Left lung (tissue), 10 donors: ENCODE results near the gene DDX42. TPM values are rescaled to one million over a fixed set of nuclear protein-coding genes. Genes with fewer than 3 reads are reported as not detected.
"Not testable (repeated sequence)": the region's sequence is repeated elsewhere in the genome, so short reads cannot be mapped to it uniquely, and the experiment has no call there.

Experiments
- ATAC-seq: fragments of 200-7000 bp; cut with Tn5 transposase; one replicate; pipeline ENCODE4 v1.9.1; 2020; ENCODE audit warnings: moderate library complexity
- DNase-seq, 4 donors: peaks; one replicate each; pipeline ENCODE4 v3.0.0-alpha.2; 2013 to 2020
- H3K27ac ChIP-seq, 2 donors: fragments of 200-600 bp; sonication (generic) in 1 of 2; one replicate each; pipeline versions ENCODE4 v1.5.0 to v1.8.0; 2020 to 2021
- H3K27me3 ChIP-seq, 2 donors: fragments of 200-600 bp; sonication (generic) in 1 of 2; one replicate each; pipeline versions ENCODE4 v1.5.0 to v1.8.0; 2020 to 2021
- H3K36me3 ChIP-seq, 2 donors: fragments of 200-600 bp; sonication (generic) in 1 of 2; one replicate each; pipeline versions ENCODE4 v1.5.0 to v1.8.0; 2020 to 2021
- H3K4me1 ChIP-seq, 2 donors: fragments of 200-600 bp; one replicate each; pipeline ENCODE4 v1.8.0; 2021
- H3K4me3 ChIP-seq, 2 donors: fragments of 200-600 bp; sonication (generic) in 1 of 2; one replicate each; pipeline versions ENCODE4 v1.5.0 to v1.8.0; 2020 to 2021; ENCODE audit warnings: mild to moderate bottlenecking in 1 of 2
- H3K9me3 ChIP-seq, 2 donors: fragments of 200-600 bp; sonication (generic) in 1 of 2; one replicate each; pipeline versions ENCODE4 v1.5.0 to v1.8.0; 2020 to 2021
- CTCF ChIP-seq, 2 donors: fragments of 200-600 bp; sonication (generic) in 1 of 2; IDR thresholded peaks; one replicate each; pipeline versions ENCODE4 v1.5.0 to v1.8.0; 2021; ENCODE audit warnings: antibody characterized with exemption in 2 of 2
- intact Hi-C, 2 donors: fragments of 100-400 bp; cut with DNase I; formaldehyde crosslinking; loops; one replicate each; pipeline versions ENCODE4 v1.11.2 to v1.14.2; 2022
- polyA plus RNA-seq, 6 donors: library from polyadenylated mRNA; unstranded; fragments of 120-200 nt; gene quantifications; one replicate each; pipeline ENCODE4 v1.2.1, GENCODE V29; 2013; ENCODE audit not compliant: insufficient read length in 6 of 6
- total RNA-seq, 2 donors: library from RNA; stranded (reverse); fragmentation: NEBNext Ultra II Directional; extraction: Animal tissue kit (Norgen Biotek cat#: 25700); gene quantifications; one replicate each; pipeline ENCODE4 v1.2.1, GENCODE V29; 2021
- donor health status: DM: no; HTN: yes; CAD: no.
- donor health status: DM: no; HTN: no; CAD: no.

DDX42 gene
- total and polyA plus RNA-seq, 8 donors, result 79.2 to 239 (median 220) TPM

DNA sequence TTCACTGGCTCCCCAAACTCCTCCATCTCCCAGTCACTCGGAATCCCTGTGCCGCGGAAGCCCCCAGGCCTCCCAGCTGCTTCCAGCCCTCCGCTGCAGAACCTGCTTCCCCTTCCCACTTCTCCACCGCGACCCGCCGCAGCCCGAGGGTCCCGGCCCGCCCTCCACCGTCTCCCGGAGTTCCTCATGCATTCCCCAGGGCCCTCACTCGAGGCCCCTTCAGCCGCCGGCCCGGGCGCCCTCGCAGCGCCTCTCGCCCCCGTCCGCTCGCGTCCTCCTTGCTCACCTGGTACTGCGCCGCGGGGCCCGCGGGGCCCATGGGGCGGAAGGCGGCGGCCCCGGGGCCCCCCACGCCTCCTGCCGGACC, 68.2 kb downstream of the DDX42 start:
- Histone ChIP-seq H3K4me3 (peak overlapping the region; percentile 87 to 90), H3K27me3 (no peaks in the 10 kb centered on the region), H3K27ac (peak overlapping the region; percentile 93), H3K4me1 (peaks cover 28 to 55% of the 10 kb centered on the region in 2 donors), H3K9me3 (no peaks in the 10 kb centered on the region), H3K36me3 (peaks cover 0 to 4% of the 10 kb centered on the region in 2 donors)
- TF ChIP-seq CTCF (IDR thresholded peaks at IDR 0.05), result no peak
- DNase-seq (peak in 2 of 4 donors; percentile 51 to 90), ATAC-seq (peak; percentile 2)
- intact Hi-C loops, result no loop called here

DNA sequence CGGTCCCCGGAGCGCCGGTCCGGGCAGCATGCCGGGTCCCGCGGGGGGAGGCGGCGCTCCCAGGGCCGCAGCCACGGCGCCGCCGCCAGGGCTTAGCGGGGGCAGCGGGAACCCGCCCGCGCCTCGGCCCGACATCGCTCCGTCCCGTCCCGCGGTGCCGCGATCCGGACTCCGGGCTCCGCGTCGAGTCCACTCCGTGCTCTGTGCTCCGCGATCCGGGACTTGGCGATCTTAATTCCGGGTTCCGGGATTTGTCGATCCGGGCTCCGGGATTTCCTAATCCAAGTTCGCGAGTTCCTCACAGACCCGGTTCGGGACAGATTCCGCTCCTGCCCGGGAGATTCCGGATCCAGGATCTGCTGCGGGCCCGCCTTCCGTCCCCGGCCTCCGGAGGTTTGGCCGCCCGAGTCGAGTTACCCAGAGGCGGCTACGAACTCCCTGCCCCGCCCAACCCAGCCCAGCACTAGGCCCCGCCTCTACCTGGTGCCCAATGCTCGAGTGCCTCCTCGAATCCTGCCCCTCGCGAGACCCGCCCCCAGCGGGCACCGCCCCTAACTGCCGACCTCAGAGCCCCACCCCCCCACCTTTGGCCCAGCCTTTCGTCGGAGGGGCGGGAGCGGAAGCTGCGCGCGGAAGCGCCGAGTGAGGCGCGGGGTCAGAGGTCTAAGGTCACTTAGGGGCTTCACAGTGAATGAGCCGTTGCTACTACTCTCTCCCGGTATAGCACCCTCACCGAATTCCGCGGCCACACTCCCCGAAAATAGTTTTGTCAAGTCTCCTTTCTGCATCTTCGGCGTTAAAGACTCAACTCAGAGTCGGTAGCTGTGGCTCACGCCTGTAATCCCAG, 68.8 kb downstream of the DDX42 start, which contains the start of gene SMARCD2:
Gene SMARCD2 (minus strand): TSS at position 146 of the 847 bp plus-strand sequence. CDS start 11 bp downstream, at position 135.
- no peaks in the 10 kb centered on the region for H3K36me3 ChIP-seq
- DNase-seq, result peak; percentile 97 to 100 (median 99)
- peak; percentile 88 for ATAC-seq
- H3K9me3 ChIP-seq, result no peaks in the 10 kb centered on the region
- intact Hi-C loops, result no loop called here
- H3K27me3 ChIP-seq, result no peaks in the 10 kb centered on the region
- H3K4me1 ChIP-seq, result peaks cover 27 to 49% of the 10 kb centered on the region in 2 donors
- TF ChIP-seq CTCF (IDR thresholded peaks at IDR 0.05), result peak in 1 of 2 donors; percentile 5
- peak within 1 kb of the TSS; percentile 87 to 90 for H3K4me3 ChIP-seq
- peak within 1 kb of the TSS; percentile 93 for H3K27ac ChIP-seq

GRCh38 chr17:63843387-63843888, 69.5 kb downstream of the DDX42 start:
- H3K27ac ChIP-seq, result peak overlapping the region; percentile 93

GRCh38 chr17:63843910-63844677, 70.1 kb downstream of the DDX42 start:
- peaks cover 0 to 5% of the 10 kb centered on the region in 2 donors for H3K9me3 ChIP-seq
- DNase-seq (no peak), ATAC-seq (no peak)
- TF ChIP-seq CTCF (IDR thresholded peaks at IDR 0.05), result no peak
- intact Hi-C loops, result no loop called here
- H3K27ac ChIP-seq, result peak overlapping the region; percentile 93
- no peaks in the 10 kb centered on the region for H3K27me3 ChIP-seq
- peaks cover 17 to 35% of the 10 kb centered on the region in 2 donors for H3K4me1 ChIP-seq
- H3K4me3 ChIP-seq, result peak overlapping the region in 1 of 2 donors; percentile 90
- no peaks in the 10 kb centered on the region for H3K36me3 ChIP-seq

More at GRCh38 chr17:63843387-63843888, 69.5 kb downstream of the DDX42 start:
- peak; percentile 1 for ATAC-seq
- H3K36me3 ChIP-seq, H3K9me3 ChIP-seq, H3K27me3 ChIP-seq, intact Hi-C loops: not testable (repeated sequence)
- Histone ChIP-seq H3K4me1 (peaks cover 20 to 42% of the 10 kb centered on the region in 2 donors), H3K4me3 (peak overlapping the region; percentile 45 to 90)
- DNase-seq, result peak in 3 of 4 donors; percentile 62 to 93 (median 86)

DNA sequence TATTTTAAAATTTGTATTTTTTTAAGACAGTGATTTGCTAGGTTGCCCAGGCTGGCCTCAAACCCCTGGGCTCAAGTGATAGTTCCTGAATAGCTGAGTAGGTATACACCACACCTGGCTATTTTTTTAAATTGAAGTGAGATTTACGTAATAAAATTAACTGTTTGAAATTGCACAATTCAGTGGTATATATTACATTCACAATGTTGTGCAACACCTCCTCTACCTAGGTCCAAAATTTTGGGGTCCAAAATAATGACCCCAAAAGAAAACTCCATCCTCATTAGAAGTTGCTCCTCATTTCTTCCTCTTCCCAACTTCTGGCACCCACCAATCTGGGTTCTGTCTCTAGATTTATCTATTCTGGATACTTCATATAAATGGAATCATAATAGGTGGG, 71.5 kb downstream of the DDX42 start:
- Histone ChIP-seq H3K27ac (no peak overlapping the region), H3K9me3 (peaks cover 0 to 6% of the 10 kb centered on the region in 2 donors), H3K36me3 (no peaks in the 10 kb centered on the region), H3K4me1 (peaks cover 9 to 21% of the 10 kb centered on the region in 2 donors), H3K4me3 (no peak overlapping the region), H3K27me3 (no peaks in the 10 kb centered on the region)
- ATAC-seq (no peak), DNase-seq (no peak)
- intact Hi-C loops, result no loop called here
- TF ChIP-seq CTCF (IDR thresholded peaks at IDR 0.05), result no peak
